GM23338 (cell line): ENCODE results near the gene TNIP3. TPM values are rescaled to one million over a fixed set of nuclear protein-coding genes. Genes with fewer than 3 reads are reported as not detected.

Experiments used
- ATAC-seq: fragments of 200-7000 bp; cut with Tn5 transposase; 3 replicates; pipeline ENCODE4 v1.9.1; 2020
- DNase-seq: peaks from one replicate; pipeline ENCODE4 v3.0.0-alpha.2; 2015; ENCODE audit warnings: low spot score
- H2AFZ ChIP-seq: fragments of 200-600 bp; sonication (generic); 2 replicates; pipeline ENCODE4 v1.8.0; 2016; ENCODE audit warnings: antibody characterized with exemption, mild to moderate bottlenecking, moderate library complexity
- H3F3A ChIP-seq: fragments of 200-600 bp; sonication (generic); replicated peaks from 2 replicates; pipeline ENCODE4 v1.8.0; 2017; ENCODE audit warnings: antibody characterized with exemption, mixed run types, low read depth
- H3K27ac ChIP-seq: fragments of 200-600 bp; sonication (generic); 2 replicates; pipeline ENCODE4 v1.6.1; 2016; ENCODE audit warnings: low read depth
- H3K27me3 ChIP-seq: fragments of 200-600 bp; sonication (generic); 2 replicates; pipeline ENCODE4 v1.8.0; 2016; ENCODE audit warnings: mild to moderate bottlenecking, mixed run types, moderate library complexity; ENCODE audit not compliant: insufficient read depth
- H3K36me3 ChIP-seq: fragments of 200-600 bp; sonication (generic); 2 replicates; pipeline ENCODE4 v1.8.0; 2016; ENCODE audit warnings: mild to moderate bottlenecking; ENCODE audit not compliant: insufficient read depth
- H3K4me1 ChIP-seq: fragments of 200-600 bp; sonication (generic); 2 replicates; pipeline ENCODE4 v1.8.0; 2016; ENCODE audit warnings: mild to moderate bottlenecking, moderate library complexity; ENCODE audit not compliant: insufficient read depth
- H3K4me2 ChIP-seq: fragments of 200-600 bp; sonication (generic); 2 replicates; pipeline ENCODE4 v1.7.1; 2017; ENCODE audit warnings: mixed run types
- H3K4me3 ChIP-seq: fragments of 200-600 bp; sonication (generic); 2 replicates; pipeline ENCODE4 v1.6.1; 2016; ENCODE audit warnings: mixed run types
- H3K79me2 ChIP-seq: fragments of 200-600 bp; sonication (generic); replicated peaks from 2 replicates; pipeline ENCODE4 v1.8.0; 2017; ENCODE audit warnings: mild to moderate bottlenecking; ENCODE audit not compliant: insufficient read depth
- H3K9me2 ChIP-seq: fragments of 200-600 bp; sonication (generic); 2 replicates; pipeline ENCODE4 v1.8.0; 2017; ENCODE audit not compliant: insufficient read depth
- H4K20me1 ChIP-seq: fragments of 200-600 bp; sonication (generic); replicated peaks from 2 replicates; pipeline ENCODE4 v1.8.0; 2017; ENCODE audit warnings: mild to moderate bottlenecking; ENCODE audit not compliant: insufficient read depth
- H3K27ac Mint-ChIP-seq: 2 replicates; pipeline ENCODE4 v1.8.0; 2020; ENCODE audit warnings: inconsistent platforms, mild to moderate bottlenecking, moderate library complexity, mixed read lengths
- H3K27me3 Mint-ChIP-seq: 3 replicates; pipeline ENCODE4 v1.8.0; 2022; ENCODE audit warnings: low read depth, mild to moderate bottlenecking, moderate library complexity, mixed read lengths, inconsistent platforms; ENCODE audit not compliant: insufficient read depth, poor library complexity
- H3K36me3 Mint-ChIP-seq: 3 replicates; pipeline ENCODE4 v1.8.0; 2021; ENCODE audit warnings: low read depth, mild to moderate bottlenecking, inconsistent platforms, moderate library complexity, mixed read lengths
- H3K4me1 Mint-ChIP-seq: 3 replicates; pipeline ENCODE4 v1.8.0; 2020; ENCODE audit warnings: mild to moderate bottlenecking, inconsistent platforms, mixed read lengths
- H3K4me3 Mint-ChIP-seq: 3 replicates; pipeline ENCODE4 v1.8.0; 2021; ENCODE audit warnings: moderate library complexity, mild to moderate bottlenecking, inconsistent platforms, mixed read lengths
- H3K9me3 Mint-ChIP-seq: 3 replicates; pipeline ENCODE4 v1.8.0; 2020; ENCODE audit warnings: moderate library complexity, mild to moderate bottlenecking, inconsistent platforms, mixed read lengths
- EZH2 ChIP-seq: fragments of 200-600 bp; sonication (generic); IDR thresholded peaks from one replicate; pipeline ENCODE4 v1.8.0; 2017; ENCODE audit warnings: antibody characterized with exemption, mild to moderate bottlenecking, low read depth; ENCODE audit not compliant: unreplicated experiment
- EZH2phosphoT487 ChIP-seq: fragments of 200-600 bp; sonication (generic); IDR thresholded peaks from one replicate; pipeline ENCODE4 v1.8.1; 2018; ENCODE audit warnings: antibody characterized with exemption; ENCODE audit not compliant: unreplicated experiment
- JUNB ChIP-seq: IDR thresholded peaks from one replicate; pipeline ENCODE4 v1.6.1; 2016; ENCODE audit warnings: antibody characterized with exemption; ENCODE audit not compliant: unreplicated experiment
- ZNF114 ChIP-seq: fragments of 250-450 bp; sonication (Bioruptor Pico); IDR thresholded peaks from 2 replicates; pipeline ENCODE4 v1.5.0; 2020; ENCODE audit warnings: mild to moderate bottlenecking, moderate library complexity
- ZNF331 ChIP-seq: fragments of 250-450 bp; sonication (Bioruptor Pico); IDR thresholded peaks from 2 replicates; pipeline ENCODE4 v1.5.0; 2020; ENCODE audit warnings: low read depth, mild to moderate bottlenecking, moderate library complexity
- polyA plus RNA-seq: library from polyadenylated mRNA; unstranded; fragments of >200 nt; fragmentation: Nextera tagmentation; extraction: Ambion mirVana; gene quantifications from 2 replicates; pipeline ENCODE4 v1.2.1, GENCODE V29; 2016
- total RNA-seq: library from RNA; depleted of rRNA; stranded (reverse); fragments of >200 nt; shearing (Covaris generic); gene quantifications from 2 replicates; pipeline ENCODE4 v1.2.3, GENCODE V29; 2014
- TF ChIP-seq, protein P1 (sequence below): fragments of 250-450 bp; sonication (Bioruptor Pico); IDR thresholded peaks from 2 replicates; pipeline ENCODE4 v1.5.0; 2020; ENCODE audit warnings: mild to moderate bottlenecking, moderate library complexity
- TF ChIP-seq, protein P2 (sequence below): IDR thresholded peaks from 2 replicates; pipeline ENCODE4 v1.6.1; 2016; ENCODE audit warnings: antibody characterized with exemption
- TF ChIP-seq, protein P3 (sequence below), 2 experiments: fragments of 200-600 bp in 1 of 2; sonication (generic) in 1 of 2; conservative IDR thresholded peaks; 2 replicates each; pipeline versions ENCODE4 v1.5.1 to v1.6.1; 2016 to 2017; ENCODE audit warnings: antibody characterized with exemption in 2 of 2, low read depth in 2 of 2, mild to moderate bottlenecking in 2 of 2, moderate library complexity in 1 of 2

The TNIP3 gene
- total and polyA plus RNA-seq, 2 experiments from 2014 or later = not detected

DNA sequence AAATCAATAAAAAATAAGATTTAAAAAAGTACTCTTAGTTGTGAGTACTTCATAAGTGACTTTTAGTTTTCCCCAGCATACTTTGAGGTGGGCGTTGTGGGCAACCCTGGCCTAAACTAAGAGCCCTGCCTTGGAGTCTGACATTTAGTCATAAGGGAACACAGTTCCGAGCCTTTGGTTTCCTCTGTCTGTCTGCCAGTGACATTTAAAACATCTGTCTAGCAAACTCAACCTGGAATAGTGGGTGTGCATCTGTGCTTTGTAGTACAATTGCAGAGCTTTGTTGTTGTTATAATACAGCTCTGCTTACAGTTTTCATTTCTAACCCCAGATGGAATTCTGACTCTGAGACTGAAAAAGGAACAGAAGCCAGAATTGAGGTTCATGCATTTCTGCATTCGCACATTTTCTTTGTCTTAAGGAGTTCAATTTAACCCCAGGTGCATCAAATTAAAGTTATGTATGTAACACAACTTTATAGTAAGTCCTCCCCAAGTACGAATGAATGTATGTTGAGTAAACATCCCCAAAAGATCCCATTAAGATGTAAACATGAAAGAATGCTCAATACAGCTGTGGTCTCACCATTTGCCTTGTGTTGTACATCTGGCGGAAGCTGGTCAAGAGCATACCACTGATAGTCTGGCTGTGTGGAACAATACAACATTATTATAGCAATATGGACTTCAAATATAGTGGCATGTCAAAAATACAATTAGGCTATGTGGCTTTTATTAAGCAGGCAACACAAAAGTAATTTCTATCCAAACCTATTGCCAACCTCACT, 25.9 kb downstream of the TNIP3 start:
- H3K27ac ChIP-seq = no peak overlapping the region
- no peak for DNase-seq
- TF ChIP-seq ZNF114 (no peak), EZH2phosphoT487 (no peak), ZNF331 (CRISPR knock-in tag) (no peak), JUNB (no peak), EZH2 (no peak)
- TF ChIP-seq, protein P1, sequence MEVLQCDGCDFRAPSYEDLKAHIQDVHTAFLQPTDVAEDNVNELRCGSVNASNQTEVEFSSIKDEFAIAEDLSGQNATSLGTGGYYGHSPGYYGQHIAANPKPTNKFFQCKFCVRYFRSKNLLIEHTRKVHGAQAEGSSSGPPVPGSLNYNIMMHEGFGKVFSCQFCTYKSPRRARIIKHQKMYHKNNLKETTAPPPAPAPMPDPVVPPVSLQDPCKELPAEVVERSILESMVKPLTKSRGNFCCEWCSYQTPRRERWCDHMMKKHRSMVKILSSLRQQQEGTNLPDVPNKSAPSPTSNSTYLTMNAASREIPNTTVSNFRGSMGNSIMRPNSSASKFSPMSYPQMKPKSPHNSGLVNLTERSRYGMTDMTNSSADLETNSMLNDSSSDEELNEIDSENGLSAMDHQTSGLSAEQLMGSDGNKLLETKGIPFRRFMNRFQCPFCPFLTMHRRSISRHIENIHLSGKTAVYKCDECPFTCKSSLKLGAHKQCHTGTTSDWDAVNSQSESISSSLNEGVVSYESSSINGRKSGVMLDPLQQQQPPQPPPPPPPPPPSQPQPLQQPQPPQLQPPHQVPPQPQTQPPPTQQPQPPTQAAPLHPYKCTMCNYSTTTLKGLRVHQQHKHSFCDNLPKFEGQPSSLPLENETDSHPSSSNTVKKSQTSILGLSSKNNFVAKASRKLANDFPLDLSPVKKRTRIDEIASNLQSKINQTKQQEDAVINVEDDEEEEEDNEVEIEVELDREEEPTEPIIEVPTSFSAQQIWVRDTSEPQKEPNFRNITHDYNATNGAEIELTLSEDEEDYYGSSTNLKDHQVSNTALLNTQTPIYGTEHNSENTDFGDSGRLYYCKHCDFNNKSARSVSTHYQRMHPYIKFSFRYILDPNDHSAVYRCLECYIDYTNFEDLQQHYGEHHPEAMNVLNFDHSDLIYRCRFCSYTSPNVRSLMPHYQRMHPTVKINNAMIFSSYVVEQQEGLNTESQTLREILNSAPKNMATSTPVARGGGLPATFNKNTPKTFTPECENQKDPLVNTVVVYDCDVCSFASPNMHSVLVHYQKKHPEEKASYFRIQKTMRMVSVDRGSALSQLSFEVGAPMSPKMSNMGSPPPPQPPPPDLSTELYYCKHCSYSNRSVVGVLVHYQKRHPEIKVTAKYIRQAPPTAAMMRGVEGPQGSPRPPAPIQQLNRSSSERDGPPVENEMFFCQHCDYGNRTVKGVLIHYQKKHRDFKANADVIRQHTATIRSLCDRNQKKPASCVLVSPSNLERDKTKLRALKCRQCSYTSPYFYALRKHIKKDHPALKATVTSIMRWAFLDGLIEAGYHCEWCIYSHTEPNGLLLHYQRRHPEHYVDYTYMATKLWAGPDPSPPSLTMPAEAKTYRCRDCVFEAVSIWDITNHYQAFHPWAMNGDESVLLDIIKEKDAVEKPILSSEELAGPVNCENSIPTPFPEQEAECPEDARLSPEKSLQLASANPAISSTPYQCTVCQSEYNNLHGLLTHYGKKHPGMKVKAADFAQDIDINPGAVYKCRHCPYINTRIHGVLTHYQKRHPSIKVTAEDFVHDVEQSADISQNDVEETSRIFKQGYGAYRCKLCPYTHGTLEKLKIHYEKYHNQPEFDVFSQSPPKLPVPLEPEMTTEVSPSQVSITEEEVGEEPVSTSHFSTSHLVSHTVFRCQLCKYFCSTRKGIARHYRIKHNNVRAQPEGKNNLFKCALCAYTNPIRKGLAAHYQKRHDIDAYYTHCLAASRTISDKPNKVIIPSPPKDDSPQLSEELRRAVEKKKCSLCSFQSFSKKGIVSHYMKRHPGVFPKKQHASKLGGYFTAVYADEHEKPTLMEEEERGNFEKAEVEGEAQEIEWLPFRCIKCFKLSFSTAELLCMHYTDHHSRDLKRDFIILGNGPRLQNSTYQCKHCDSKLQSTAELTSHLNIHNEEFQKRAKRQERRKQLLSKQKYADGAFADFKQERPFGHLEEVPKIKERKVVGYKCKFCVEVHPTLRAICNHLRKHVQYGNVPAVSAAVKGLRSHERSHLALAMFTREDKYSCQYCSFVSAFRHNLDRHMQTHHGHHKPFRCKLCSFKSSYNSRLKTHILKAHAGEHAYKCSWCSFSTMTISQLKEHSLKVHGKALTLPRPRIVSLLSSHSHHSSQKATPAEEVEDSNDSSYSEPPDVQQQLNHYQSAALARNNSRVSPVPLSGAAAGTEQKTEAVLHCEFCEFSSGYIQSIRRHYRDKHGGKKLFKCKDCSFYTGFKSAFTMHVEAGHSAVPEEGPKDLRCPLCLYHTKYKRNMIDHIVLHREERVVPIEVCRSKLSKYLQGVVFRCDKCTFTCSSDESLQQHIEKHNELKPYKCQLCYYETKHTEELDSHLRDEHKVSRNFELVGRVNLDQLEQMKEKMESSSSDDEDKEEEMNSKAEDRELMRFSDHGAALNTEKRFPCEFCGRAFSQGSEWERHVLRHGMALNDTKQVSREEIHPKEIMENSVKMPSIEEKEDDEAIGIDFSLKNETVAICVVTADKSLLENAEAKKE = no peak
- TF ChIP-seq, protein P2, sequence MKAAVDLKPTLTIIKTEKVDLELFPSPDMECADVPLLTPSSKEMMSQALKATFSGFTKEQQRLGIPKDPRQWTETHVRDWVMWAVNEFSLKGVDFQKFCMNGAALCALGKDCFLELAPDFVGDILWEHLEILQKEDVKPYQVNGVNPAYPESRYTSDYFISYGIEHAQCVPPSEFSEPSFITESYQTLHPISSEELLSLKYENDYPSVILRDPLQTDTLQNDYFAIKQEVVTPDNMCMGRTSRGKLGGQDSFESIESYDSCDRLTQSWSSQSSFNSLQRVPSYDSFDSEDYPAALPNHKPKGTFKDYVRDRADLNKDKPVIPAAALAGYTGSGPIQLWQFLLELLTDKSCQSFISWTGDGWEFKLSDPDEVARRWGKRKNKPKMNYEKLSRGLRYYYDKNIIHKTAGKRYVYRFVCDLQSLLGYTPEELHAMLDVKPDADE = no peak
- TF ChIP-seq, protein P3, sequence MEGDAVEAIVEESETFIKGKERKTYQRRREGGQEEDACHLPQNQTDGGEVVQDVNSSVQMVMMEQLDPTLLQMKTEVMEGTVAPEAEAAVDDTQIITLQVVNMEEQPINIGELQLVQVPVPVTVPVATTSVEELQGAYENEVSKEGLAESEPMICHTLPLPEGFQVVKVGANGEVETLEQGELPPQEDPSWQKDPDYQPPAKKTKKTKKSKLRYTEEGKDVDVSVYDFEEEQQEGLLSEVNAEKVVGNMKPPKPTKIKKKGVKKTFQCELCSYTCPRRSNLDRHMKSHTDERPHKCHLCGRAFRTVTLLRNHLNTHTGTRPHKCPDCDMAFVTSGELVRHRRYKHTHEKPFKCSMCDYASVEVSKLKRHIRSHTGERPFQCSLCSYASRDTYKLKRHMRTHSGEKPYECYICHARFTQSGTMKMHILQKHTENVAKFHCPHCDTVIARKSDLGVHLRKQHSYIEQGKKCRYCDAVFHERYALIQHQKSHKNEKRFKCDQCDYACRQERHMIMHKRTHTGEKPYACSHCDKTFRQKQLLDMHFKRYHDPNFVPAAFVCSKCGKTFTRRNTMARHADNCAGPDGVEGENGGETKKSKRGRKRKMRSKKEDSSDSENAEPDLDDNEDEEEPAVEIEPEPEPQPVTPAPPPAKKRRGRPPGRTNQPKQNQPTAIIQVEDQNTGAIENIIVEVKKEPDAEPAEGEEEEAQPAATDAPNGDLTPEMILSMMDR (conservative IDR thresholded peaks at IDR 0.05; ENCODE audit: low read depth in 2 of 2) = no peak
- Mint-ChIP-seq H3K4me3 (no peak overlapping the region), H3K36me3 (no peaks in the 10 kb centered on the region), H3K27me3 (peaks cover 2% of the 10 kb centered on the region), H3K4me1 (no peaks in the 10 kb centered on the region), H3K9me3 (no peaks in the 10 kb centered on the region), H3K27ac (no peak overlapping the region)
- H3K9me2 ChIP-seq = no peaks in the 10 kb centered on the region
- no peaks in the 10 kb centered on the region for H3K4me1 ChIP-seq
- no peak overlapping the region for H2AFZ ChIP-seq
- no peaks in the 10 kb centered on the region for H3K36me3 ChIP-seq
- H3K4me3 ChIP-seq = no peak overlapping the region
- no peak overlapping the region for H3K4me2 ChIP-seq
- H3F3A ChIP-seq = no peaks in the 10 kb centered on the region
- H4K20me1 ChIP-seq = no peaks in the 10 kb centered on the region
- no peak for ATAC-seq
- H3K27me3 ChIP-seq = no peaks in the 10 kb centered on the region
- no peaks in the 10 kb centered on the region for H3K79me2 ChIP-seq
